Vagina (tissue), 2 donors: ENCODE data around the gene ARHGAP6.

ENCODE experiments used
- POLR2A ChIP-seq, 2 donors: fragments of 450-650 bp; IDR thresholded peaks; one replicate each; pipeline ENCODE4 v1.6.1; 2017; ENCODE audit warnings: antibody characterized with exemption in 2 of 2, mild to moderate bottlenecking in 2 of 2, moderate library complexity in 2 of 2
- POLR2AphosphoS5 ChIP-seq, 2 donors: sonication (generic); formaldehyde crosslinking; IDR thresholded peaks; one replicate each; pipeline ENCODE4 v1.9.0; 2017; ENCODE audit warnings: antibody characterized with exemption in 2 of 2, mild to moderate bottlenecking in 2 of 2, low read depth in 1 of 2; ENCODE audit not compliant: insufficient read depth in 1 of 2
- TF ChIP-seq, protein P1 (sequence below), 3 experiments: fragments of 450-650 bp in 2 of 3; fragments of 200-600 bp in 1 of 3; sonication (generic) in 1 of 3; IDR thresholded peaks; one replicate each; pipeline ENCODE4 v1.5.1; 2017 to 2019; ENCODE audit warnings: antibody characterized with exemption in 3 of 3, mild to moderate bottlenecking in 2 of 3, moderate library complexity in 2 of 3

GRCh38 chrX:11472381-11472780, 193.3 kb downstream of the ARHGAP6 start:
- TF ChIP-seq, protein P1, sequence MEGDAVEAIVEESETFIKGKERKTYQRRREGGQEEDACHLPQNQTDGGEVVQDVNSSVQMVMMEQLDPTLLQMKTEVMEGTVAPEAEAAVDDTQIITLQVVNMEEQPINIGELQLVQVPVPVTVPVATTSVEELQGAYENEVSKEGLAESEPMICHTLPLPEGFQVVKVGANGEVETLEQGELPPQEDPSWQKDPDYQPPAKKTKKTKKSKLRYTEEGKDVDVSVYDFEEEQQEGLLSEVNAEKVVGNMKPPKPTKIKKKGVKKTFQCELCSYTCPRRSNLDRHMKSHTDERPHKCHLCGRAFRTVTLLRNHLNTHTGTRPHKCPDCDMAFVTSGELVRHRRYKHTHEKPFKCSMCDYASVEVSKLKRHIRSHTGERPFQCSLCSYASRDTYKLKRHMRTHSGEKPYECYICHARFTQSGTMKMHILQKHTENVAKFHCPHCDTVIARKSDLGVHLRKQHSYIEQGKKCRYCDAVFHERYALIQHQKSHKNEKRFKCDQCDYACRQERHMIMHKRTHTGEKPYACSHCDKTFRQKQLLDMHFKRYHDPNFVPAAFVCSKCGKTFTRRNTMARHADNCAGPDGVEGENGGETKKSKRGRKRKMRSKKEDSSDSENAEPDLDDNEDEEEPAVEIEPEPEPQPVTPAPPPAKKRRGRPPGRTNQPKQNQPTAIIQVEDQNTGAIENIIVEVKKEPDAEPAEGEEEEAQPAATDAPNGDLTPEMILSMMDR (IDR thresholded peaks at IDR 0.05): no peak
- TF ChIP-seq POLR2AphosphoS5 (IDR thresholded peaks at IDR 0.05; ENCODE audit: insufficient read depth in 1 of 2, low read depth in 1 of 2) (no peak), POLR2A (IDR thresholded peaks at IDR 0.05) (no peak)
